ENCODE results near the gene ZNF862.

The ZNF862 gene

DNA sequence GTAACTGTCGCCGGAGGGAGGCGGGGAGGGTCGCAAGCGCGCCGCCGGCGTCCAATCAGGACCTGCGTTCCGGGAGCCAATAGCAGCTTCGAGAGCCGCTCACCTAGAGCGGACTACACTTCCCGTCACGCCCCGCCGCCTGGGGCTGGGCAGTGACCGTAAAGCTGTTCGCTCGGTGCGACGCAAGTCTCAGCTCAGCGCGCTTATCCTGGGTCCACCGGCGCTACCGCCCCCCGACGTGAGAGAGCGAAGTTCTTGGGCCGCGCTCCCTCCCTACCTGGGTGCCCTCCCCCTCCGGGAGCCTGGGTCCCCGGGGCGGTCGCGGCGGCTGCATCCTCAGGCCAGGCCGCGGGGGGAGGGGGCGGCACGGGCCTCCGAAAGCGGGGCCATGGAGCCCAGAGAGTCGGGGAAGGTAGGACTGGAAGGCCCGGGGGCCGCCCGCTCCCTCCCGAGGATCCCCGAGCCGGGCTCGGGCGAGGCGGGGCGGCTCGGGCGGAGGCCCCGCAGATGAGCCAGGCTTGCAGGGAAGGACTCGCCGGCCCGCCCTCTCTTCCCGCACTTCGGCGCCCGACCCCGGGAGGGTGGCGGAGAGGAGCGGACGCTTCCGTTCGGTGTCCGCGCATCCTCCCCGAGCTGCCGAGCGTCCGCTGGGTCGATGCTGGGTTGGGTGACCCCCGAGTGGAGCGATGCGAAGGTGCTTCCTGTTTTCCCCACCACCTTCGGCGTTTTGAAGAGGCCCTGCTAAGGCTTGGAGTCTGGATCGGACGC, at the start of gene ZNF862:
Gene ZNF862 (plus strand): TSS at position 152 of the 768 bp plus-strand sequence. CDS start 237 bp downstream, at position 389.
- DNase-seq: peak; percentile 99

DNA sequence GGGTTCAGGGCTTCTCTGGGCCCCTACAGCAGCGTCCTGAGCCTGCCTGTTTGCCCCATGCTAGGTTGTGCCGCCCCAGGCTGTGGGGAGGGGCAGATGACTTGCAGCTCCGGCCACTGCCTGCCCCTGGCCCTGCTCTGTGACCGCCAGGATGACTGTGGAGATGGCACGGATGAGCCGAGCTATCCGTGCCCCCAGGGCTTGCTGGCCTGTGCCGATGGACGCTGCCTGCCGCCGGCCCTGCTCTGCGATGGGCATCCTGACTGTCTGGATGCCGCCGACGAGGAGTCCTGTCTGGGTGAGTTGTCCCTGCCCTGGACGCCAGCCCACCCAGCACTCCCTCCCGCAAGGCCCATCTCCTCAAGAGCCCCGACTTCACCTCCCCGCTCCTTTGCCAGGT, 49.1 kb upstream of the ZNF862 start:
- DNase-seq: no peak

DNA sequence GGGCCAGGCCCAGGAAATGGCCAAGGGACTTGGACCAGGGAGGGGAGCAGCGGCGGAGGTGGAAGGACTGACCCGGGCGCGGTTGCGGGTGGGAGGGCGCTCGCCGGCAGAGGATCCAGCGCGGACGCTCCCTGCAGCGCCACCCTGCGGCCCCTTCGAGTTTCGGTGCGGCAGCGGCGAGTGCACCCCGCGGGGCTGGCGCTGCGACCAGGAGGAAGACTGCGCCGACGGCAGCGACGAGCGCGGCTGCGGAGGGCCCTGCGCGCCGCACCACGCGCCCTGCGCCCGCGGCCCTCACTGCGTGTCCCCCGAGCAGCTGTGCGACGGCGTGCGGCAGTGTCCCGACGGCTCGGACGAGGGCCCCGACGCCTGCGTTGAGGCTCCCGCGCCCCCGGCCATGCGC, 48.0 kb upstream of the ZNF862 start:
- DNase-seq: peak; percentile 70

DNA sequence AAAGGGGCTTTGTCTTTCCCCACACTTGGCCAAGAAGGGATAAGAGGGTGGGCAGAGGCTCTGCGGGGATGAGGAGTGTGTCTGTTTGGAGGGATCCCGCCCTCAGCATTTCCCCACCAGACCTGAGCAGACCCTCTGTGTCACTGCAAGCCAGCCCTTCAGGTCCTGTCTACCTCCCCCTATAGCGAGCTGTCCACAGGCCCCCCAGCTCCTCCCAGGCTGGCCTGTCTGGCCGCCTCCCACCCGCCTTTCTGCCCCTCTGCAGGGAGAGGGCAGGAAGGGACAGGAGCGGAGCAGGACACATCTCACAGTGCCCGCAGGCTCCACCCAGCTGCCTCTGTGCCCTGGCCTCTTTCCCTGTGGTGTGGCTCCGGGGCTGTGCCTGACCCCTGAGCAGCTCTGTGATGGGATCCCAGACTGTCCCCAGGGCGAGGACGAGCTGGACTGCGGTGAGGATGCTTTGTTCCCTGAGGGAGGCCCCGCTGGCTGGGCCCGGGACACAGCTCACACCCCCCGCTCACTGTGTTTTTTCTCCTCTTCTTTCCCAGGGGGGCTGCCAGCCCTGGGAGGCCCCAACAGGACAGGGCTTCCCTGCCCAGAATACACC, 47.3 kb upstream of the ZNF862 start:
- no peak for DNase-seq

DNA sequence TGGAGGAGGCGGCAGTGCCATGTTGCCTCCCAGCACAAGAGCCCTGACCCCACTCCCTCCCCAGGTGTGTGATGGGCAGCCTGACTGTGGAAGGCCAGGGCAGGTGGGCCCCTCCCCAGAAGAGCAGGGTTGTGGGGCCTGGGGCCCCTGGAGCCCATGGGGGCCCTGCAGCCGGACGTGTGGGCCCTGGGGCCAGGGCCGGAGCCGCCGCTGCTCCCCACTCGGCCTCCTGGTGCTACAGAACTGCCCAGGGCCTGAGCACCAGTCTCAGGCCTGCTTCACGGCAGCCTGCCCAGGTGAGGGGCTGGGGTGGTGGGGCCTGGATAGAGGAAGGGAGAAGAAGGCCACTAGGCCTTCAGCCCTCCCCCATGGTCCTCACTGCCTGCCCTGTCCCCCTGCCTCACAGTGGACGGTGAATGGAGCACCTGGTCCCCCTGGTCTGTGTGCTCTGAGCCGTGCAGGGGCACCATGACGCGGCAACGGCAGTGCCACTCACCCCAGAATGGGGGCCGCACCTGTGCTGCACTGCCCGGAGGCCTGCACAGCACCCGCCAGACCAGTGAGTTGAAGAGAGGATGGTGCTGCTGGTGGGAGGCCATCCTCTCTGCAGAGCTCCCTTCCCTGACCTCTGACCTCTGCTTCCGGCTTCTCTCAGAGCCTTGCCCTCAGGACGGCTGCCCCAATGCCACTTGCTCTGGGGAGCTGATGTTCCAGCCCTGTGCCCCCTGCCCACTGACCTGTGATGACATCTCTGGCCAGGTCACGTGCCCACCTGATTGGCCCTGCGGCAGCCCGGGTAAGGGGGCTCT, 46.6 kb upstream of the ZNF862 start:
- no peak for DNase-seq

DNA sequence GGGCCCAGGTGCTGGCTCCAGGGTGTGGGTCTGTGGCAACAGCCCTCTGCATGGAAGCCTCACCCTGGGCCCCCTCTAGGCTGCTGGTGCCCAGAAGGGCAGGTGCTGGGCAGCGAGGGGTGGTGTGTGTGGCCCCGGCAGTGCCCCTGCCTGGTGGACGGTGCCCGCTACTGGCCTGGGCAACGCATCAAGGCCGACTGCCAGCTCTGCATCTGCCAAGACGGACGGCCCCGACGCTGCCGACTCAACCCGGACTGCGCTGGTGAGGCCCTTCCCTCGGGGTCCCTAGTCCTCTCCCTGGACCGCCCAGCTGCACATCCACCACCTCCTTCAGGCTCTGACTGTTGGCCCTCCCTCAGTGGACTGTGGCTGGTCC, 46.0 kb upstream of the ZNF862 start:
- DNase-seq: no peak

DNA sequence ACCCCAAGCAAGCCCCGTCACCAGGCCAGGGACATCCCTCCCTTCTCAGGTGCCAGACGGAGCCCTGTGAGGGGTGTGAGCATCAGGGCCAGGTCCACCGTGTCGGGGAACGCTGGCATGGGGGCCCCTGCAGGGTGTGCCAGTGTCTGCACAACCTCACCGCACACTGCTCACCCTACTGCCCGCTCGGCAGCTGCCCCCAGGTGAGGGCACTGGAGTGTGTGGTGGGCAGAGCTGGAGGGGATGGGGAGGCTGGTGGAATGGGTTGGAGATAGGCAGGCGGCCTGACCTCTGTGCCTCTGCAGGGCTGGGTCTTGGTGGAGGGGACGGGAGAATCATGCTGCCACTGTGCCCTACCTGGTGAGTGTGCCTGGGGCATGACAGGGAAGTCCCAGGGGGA, 44.9 kb upstream of the ZNF862 start:
- no peak for DNase-seq

DNA sequence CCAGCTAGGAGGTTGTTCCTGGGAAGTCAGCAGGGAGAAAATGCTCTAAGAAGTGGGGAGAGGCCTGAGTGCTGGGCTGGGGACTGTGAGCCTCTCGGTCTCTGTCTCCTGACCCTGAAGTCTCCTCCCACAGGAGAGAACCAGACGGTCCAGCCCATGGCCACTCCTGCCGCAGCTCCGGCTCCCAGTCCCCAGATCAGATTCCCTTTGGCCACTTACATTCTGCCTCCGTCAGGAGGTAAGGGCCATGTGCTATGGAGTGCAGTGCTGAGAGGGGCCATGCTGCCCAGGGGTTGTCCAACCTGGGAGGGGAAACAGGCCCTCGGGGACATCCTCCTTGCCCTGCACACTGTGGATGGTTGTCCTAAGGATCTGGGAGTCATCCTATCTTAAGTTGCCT, 43.5 kb upstream of the ZNF862 start:
- DNase-seq: no peak

DNA sequence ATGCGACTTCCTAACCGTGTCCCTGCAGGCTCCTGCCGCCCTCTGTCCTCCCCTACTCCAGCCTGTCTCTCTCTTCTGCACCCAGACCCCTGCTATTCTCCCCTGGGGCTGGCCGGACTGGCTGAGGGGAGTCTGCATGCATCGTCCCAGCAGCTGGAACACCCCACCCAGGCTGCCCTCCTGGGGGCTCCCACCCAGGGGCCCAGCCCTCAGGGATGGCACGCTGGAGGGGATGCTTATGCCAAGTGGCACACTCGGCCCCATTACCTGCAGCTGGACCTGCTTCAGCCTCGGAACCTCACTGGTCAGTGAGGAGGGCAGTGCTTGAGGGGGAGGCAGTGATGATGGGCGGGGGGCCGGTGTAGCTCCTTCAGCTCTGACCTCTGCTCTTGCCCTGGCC, 43.0 kb upstream of the ZNF862 start:
- DNase-seq: no peak

DNA sequence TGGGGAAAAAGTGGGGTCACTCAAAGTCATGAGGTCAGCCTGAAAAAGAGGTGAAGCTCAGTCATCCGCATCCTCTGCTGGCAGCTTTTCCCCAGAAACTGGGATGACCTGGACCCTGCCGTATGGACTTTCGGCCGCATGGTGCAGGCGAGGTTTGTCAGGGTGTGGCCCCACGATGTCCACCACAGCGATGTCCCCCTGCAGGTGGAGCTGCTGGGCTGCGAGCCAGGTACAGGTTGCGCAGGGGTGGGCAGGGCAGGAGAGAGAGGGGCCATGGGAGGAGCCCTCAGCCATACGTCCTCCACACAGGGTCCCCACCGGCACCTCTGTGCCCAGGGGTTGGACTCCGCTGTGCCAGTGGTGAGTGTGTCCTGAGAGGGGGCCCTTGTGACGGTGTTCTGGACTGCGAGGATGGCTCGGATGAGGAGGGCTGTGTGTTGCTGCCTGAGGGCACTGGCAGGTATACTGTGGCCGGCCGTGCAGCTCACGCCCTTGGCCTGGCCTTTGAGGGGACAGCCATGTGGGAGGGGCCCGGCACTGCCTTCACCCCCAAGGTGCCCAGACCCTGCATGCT, 41.8 kb upstream of the ZNF862 start:
- DNase-seq: no peak

DNA sequence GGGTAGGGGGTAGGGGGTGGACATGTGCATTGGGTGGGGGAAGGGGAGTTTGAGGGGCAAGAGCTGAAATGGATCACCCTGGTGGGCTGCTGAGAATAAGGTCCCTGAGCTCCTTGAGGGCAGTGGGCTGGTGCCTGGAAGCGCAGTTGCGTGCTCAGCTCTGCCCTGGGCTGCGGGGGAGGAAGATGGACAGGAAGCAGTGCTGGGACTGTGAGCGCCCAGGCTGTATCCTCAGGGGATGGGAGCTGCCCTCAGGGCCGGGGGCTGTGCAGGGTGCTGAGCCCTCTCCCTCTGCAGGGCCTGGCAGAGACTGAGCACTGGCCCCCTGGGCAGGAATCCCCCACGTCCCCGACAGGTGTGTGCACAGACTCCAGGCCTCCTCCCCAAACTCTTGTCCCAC, 40.4 kb upstream of the ZNF862 start:
- no peak for DNase-seq

DNA sequence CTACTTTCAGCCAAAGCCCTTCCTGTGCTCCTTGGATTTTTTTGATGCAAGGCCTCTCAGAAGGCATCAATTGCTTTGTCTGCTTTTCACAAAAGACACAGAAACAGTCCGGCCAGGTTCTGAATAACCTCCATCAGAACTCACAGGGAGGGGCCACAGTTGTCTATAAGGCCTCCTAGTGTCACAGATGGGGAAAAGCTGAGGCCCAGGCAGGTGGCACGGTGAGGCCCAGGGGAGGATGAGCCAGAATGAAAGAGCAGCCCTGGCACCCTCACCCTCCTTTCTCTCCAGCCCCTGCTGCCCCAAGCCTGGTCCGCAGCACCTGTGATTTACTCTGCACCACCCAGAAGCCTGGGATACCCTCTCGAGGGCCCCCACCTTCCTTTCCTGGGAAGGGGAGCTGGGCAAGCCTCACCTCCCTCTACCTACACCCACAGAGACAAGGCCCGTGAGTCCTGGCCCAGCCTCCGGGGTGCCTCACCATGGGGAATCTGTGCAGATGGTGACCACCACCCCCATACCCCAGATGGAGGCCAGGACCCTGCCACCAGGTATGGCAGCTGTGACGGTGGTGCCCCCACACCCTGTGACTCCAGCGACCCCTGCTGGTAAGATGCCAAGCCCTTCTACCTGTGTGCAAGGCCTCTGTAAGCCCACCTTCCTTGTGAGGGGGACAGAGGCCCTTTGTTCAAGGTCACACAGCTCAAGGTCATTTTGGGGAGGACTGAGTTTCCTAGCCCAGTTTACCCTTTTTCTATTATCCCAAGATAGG, 38.6 kb upstream of the ZNF862 start:
- DNase-seq: peak; percentile 54

DNA sequence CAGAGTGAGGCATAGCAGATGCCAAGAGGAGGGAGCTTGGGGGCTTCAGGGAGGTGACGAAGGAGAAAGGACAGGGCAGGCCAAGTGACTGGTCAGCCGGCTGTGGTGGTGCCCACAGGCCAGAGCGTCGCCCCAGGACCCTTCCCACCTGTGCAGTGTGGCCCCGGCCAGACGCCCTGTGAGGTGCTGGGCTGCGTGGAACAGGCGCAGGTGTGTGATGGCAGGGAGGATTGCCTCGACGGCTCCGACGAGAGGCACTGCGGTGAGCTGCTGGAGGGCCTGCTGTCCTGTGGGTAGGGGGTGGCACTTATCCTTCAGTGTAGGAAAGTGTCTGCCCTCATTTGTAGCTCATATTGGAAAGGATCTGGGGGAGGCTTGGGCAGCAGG, 38.0 kb upstream of the ZNF862 start:
- no peak for DNase-seq

DNA sequence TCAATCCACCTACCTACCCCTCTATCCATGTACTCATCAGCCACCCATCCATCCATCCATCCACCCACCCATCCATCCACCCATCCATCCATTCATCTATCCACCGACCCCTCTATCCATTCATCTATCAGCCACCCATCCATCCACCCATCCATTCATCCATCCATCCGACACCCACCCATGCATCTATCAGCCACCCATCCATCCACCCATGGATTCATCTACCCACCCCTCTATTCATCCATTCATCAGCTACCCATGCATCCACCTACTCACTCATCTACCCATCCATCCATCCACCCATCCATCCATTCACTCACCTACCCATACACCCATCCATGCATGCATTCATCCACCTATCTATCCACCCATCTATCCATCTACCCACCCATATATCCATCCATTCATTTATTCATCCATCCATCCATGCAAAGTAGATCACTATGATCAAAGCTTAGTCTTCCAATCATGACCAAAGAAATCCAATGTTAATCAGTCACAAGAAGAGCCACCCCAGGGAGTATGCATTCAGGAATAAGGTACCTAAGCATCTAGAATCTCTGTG, 37.1 kb upstream of the ZNF862 start:
- DNase-seq: no peak

DNA sequence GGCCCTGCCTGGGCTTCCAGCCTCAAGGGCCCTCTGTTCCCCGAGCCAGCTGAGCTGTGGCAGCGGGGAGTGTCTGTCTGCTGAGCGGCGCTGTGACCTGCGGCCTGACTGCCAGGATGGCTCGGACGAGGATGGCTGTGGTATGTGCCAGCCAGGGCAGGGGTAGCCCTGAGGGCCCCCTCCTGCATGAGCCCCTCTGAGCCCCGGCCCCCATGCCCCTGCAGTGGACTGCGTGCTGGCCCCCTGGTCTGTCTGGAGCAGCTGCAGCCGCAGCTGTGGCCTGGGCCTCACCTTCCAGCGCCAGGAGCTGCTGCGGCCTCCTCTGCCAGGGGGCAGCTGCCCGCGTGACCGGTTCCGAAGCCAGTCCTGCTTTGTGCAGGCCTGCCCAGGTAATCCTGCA, 36.4 kb upstream of the ZNF862 start:
- DNase-seq: no peak

DNA sequence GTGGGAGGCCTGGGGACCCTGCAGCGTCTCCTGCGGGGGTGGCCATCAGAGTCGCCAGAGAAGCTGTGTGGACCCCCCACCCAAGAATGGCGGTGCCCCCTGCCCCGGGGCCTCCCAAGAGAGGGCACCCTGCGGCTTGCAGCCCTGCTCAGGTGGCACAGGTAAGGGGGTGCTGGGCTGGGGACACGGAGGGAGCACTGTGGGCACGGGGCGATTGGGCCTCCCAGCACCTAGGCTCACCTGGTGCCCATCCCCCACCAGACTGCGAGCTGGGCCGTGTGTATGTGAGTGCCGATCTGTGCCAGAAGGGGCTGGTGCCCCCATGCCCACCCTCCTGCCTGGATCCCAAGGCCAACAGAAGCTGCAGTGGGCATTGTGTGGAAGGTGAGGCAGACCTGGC, 35.2 kb upstream of the ZNF862 start:
- DNase-seq: no peak

DNA sequence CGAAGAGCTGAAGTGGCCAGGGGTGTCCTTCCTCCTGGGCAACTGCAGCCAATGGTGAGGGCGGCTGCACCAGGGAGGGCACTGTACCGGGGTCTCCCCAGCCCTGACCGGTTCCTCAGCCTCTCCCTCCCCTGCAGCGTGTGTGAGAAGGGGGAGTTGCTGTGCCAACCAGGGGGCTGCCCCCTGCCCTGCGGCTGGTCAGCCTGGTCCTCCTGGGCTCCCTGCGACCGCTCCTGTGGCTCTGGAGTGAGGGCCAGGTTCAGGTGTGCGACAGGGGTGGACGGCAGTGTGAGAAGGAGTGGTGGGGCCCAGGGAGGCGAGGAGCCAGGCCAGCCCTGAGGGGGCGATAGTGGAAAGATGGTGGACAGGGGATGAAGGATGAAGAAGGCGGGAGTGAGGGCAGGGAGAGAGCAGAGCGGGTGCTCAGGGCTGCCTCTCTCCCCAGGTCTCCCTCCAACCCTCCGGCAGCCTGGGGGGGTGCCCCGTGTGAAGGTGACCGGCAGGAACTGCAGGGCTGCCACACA, 34.6 kb upstream of the ZNF862 start:
- DNase-seq: no peak

DNA sequence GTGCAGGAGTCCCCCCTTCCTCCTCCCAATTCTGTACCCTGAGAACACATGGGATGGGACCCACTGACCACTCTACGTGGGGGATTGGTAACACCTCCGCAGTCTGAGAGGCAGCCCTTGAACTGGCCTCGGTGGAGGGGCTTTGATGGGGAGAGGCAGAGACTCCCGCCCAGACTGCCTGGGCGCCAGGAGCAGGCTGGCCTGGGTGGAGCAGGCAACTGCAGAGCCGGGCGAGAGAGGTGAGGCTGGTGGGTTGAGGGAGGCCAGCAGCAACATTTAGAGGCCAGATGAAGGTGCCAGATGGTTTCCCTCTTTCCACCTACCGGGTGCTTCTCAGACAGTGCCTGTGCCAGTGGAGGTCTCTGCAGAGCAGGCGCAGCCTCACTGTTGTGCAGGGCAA, 34.1 kb upstream of the ZNF862 start:
- no peak for DNase-seq

DNA sequence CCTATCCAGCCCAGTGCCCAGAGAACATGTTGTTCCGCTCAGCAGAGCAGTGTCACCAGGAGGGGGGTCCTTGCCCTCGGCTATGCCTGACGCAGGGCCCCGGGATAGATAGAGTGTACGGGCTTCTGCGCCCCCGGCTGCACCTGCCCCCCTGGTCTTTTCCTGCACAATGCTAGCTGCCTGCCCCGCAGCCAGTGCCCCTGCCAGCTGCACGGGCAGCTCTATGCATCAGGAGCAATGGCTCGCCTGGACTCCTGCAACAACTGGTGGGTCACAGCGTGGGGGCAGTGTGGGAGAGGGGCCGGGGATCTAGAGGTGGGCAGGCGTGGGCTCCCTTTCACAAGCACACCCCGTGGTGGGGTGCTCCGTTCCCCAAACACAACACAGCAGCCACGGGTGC, 31.4 kb upstream of the ZNF862 start:
- no peak for DNase-seq

DNA sequence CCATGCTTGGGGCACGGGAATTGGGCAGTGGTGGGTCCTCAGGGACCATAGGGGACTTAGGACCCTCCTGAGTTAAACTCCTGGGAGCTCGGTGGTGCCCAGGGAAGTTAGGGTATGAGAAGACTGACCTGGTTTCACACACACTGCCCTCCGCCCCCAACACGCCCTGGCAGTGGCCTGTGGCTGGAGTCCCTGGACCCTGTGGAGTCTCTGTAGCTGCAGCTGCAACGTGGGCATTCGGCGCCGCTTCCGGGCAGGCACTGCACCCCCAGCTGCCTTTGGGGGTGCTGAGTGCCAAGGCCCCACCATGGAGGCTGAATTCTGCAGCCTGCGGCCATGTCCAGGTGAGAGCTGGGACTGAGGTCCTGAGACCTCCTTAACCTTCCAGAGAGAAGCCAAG, 29.9 kb upstream of the ZNF862 start:
- no peak for DNase-seq

DNA sequence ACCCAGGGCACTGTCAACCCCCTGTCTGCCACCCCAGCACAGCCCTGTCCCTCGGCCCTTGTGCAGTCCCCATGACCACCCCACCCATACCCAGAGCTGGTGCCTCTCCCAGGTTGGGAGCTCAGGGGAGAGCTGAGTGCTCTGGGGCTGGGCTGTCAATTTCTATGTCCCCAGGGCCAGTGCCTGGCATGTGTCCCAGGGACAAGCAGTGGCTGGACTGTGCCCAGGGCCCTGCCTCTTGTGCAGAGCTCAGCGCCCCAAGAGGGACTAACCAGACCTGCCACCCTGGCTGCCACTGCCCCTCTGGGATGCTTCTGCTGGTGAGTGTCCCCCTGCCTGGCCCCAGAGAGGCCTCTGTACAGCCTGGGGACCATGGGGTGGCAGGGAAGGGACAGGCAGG, 29.0 kb upstream of the ZNF862 start:
- DNase-seq: no peak

DNA sequence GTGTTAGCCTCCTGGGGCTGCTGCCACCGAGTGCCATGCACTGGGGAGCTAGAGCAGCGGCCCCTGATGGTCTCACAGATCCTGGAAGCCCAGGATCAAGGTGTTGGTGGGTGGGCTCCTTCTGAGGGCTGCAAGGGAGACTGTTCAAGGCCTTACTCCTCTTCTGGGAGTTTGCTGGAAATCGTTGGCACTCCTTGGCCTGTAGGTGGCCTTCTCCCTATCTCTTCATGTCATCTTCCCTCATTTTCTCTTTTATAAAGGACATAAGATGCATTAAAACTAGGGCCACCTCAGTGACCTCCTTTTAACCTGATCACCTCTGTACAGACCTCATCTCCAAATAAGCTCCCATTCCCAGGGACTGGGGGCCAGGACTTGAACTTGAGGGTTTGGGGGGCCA, 27.0 kb upstream of the ZNF862 start:
- peak; percentile 17 for DNase-seq
